Thoracic aorta (tissue), 2 donors: ENCODE measurements around the gene ZNF407. TPM values are rescaled to one million over a fixed set of nuclear protein-coding genes. Genes with fewer than 3 reads are reported as not detected.
"Not testable (repeated sequence)": the region's sequence is repeated elsewhere in the genome, so short reads cannot be mapped to it uniquely, and the experiment has no call there.

ENCODE experiments used
- ATAC-seq: fragments of 150-250 bp; one replicate; pipeline ENCODE4 v1.8.0; 2017; ENCODE audit warnings: low read depth; ENCODE audit not compliant: insufficient number of reproducible peaks, low FRiP score
- DNase-seq: peaks from one replicate; pipeline ENCODE4 v3.0.0-alpha.2; 2020; ENCODE audit warnings: low spot score
- H3K27ac ChIP-seq, 2 donors: fragments of 200-600 bp; sonication (generic); 1 replicate in 1 of 2; 2 replicates in 1 of 2; pipeline ENCODE4 v1.5.1; 2016; ENCODE audit warnings: mild to moderate bottlenecking in 2 of 2, moderate library complexity in 2 of 2
- H3K27me3 ChIP-seq: fragments of 200-600 bp; sonication (generic); replicated peaks from 2 replicates; pipeline ENCODE4 v1.6.0; 2016; ENCODE audit warnings: mild to moderate bottlenecking; ENCODE audit not compliant: insufficient read depth
- H3K36me3 ChIP-seq: fragments of 200-600 bp; sonication (generic); one replicate; pipeline ENCODE4 v1.5.1; 2016
- H3K4me1 ChIP-seq, 2 donors: fragments of 200-600 bp; sonication (generic); 1 replicate in 1 of 2; 2 replicates in 1 of 2; pipeline versions ENCODE4 v1.5.1 to v1.6.0; 2016; ENCODE audit warnings: low read depth in 2 of 2, mild to moderate bottlenecking in 1 of 2; ENCODE audit not compliant: control insufficient read depth in 1 of 2
- H3K4me3 ChIP-seq: fragments of 200-600 bp; sonication (generic); 2 replicates; pipeline ENCODE4 v1.5.1; 2016; ENCODE audit warnings: mild to moderate bottlenecking
- H3K9me3 ChIP-seq: fragments of 200-600 bp; sonication (generic); 2 replicates; pipeline ENCODE4 v1.5.1; 2016
- total RNA-seq, 2 donors: library from RNA; depleted of rRNA; stranded (reverse); fragments of >200 nt; gene quantifications; one replicate each; pipeline versions ENCODE4 v1.1.0 to v1.2.3, GENCODE V29; 2016
- TF ChIP-seq, protein P1 (sequence below): fragments of 200-600 bp; sonication (generic); IDR thresholded peaks from one replicate; pipeline ENCODE4 v1.5.1; 2019; ENCODE audit warnings: antibody characterized with exemption

The ZNF407 gene
- total RNA-seq, 2 donors from 2014 or later = 18.7 to 26.7 TPM

GRCh38 chr18:74563999-74564398 is 33.7 kb upstream of the ZNF407 start:
- H3K9me3 ChIP-seq = no peaks in the 10 kb centered on the region
- H3K4me1 ChIP-seq = no peaks in the 10 kb centered on the region
- H3K27ac ChIP-seq = no peak overlapping the region
- no peak for ATAC-seq
- H3K36me3 ChIP-seq = no peaks in the 10 kb centered on the region
- TF ChIP-seq, protein P1, sequence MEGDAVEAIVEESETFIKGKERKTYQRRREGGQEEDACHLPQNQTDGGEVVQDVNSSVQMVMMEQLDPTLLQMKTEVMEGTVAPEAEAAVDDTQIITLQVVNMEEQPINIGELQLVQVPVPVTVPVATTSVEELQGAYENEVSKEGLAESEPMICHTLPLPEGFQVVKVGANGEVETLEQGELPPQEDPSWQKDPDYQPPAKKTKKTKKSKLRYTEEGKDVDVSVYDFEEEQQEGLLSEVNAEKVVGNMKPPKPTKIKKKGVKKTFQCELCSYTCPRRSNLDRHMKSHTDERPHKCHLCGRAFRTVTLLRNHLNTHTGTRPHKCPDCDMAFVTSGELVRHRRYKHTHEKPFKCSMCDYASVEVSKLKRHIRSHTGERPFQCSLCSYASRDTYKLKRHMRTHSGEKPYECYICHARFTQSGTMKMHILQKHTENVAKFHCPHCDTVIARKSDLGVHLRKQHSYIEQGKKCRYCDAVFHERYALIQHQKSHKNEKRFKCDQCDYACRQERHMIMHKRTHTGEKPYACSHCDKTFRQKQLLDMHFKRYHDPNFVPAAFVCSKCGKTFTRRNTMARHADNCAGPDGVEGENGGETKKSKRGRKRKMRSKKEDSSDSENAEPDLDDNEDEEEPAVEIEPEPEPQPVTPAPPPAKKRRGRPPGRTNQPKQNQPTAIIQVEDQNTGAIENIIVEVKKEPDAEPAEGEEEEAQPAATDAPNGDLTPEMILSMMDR = no peak
- no peak overlapping the region for H3K4me3 ChIP-seq
- no peak for DNase-seq
- H3K27me3 ChIP-seq = no peaks in the 10 kb centered on the region

DNA sequence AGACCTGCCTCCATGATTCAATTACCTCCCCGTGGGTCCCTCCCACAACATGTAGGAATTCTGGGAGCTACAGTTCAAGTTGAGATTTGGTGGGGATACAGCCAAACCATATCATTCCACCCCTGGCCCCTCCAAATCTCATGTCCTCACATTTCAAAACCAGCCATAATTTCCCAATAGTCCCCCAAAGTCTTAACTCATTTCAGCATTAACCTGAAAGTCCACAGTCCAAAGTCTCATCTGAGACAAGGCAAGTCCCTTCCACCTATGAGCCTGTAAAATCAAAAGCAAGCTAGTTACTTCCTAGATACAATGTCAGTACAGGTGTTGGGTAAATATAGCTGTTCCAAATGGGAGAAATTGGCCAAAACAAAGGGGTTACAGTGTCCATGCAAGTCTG is 32.5 kb upstream of the ZNF407 start:
- not testable (repeated sequence) for H3K27ac ChIP-seq, H3K36me3 ChIP-seq, H3K9me3 ChIP-seq, ATAC-seq, H3K4me1 ChIP-seq, H3K27me3 ChIP-seq, DNase-seq, H3K4me3 ChIP-seq

DNA sequence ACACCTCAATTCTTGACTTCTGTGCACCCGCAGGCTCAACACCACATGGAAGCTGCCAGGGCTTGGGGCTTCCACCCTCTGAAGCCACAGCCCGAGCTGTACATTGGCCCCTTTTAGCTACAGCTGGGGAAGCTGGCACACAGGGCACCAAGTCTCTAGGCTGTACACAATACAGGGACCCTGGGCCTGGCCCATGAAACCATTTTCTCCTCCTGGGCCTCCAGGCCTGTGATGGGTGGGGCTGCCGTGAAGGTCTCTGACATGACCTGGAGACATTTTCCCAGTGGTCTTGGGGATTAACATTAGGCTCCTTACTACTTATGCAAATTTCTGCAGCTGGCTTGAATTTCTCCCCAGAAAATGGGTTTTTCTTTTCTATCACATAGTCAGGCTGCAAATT is 31.7 kb upstream of the ZNF407 start:
- not testable (repeated sequence) for H3K27me3 ChIP-seq, DNase-seq, H3K4me1 ChIP-seq, H3K9me3 ChIP-seq, H3K36me3 ChIP-seq, H3K27ac ChIP-seq, H3K4me3 ChIP-seq, ATAC-seq

- Histone ChIP-seq H3K27ac (no peak overlapping the region), H3K4me3 (no peak overlapping the region), H3K36me3 (no peaks in the 10 kb centered on the region), H3K9me3 (no peaks in the 10 kb centered on the region), H3K27me3 (no peaks in the 10 kb centered on the region), H3K4me1 (no peaks in the 10 kb centered on the region)
- ATAC-seq (no peak), DNase-seq (no peak)
- TF ChIP-seq, protein P1 = no peak
These were observed 29.8 kb upstream of the ZNF407 start for GRCh38 chr18:74567822-74568221.

DNA sequence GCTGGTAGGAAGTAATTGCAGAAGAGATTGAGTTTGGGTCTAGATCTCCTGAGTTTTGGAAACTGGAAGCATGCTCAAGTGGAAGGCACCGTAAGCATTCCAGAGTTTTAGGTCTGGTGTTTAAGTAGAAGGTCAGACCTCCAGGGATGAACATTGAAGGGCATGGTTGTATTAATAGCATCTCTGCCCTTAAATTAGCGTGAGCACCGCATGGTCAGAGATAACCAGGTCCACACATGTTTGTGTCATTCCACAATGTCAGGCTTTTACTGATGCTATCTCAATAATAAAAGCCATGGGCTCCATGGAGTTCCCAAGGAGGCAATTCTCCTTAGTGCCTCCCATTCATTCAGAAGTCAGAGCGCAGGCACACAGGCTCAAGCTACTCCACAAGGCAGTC is 28.3 kb upstream of the ZNF407 start:
- Histone ChIP-seq H3K27ac (no peak overlapping the region), H3K4me1 (no peaks in the 10 kb centered on the region), H3K36me3 (no peaks in the 10 kb centered on the region), H3K9me3 (no peaks in the 10 kb centered on the region), H3K4me3 (no peak overlapping the region), H3K27me3 (no peaks in the 10 kb centered on the region)
- DNase-seq (no peak), ATAC-seq (no peak)
- TF ChIP-seq, protein P1 = no peak

GRCh38 chr18:74570266-74570665 is 27.4 kb upstream of the ZNF407 start:
- H3K4me1 ChIP-seq = no peaks in the 10 kb centered on the region
- DNase-seq = no peak
- H3K36me3 ChIP-seq = no peaks in the 10 kb centered on the region
- H3K9me3 ChIP-seq = no peaks in the 10 kb centered on the region
- H3K27me3 ChIP-seq = no peaks in the 10 kb centered on the region
- no peak overlapping the region for H3K27ac ChIP-seq
- no peak for ATAC-seq
- H3K4me3 ChIP-seq = no peak overlapping the region
- TF ChIP-seq, protein P1 = no peak
